ENCODE results near the gene ANO2.

Gene ANO2

DNA sequence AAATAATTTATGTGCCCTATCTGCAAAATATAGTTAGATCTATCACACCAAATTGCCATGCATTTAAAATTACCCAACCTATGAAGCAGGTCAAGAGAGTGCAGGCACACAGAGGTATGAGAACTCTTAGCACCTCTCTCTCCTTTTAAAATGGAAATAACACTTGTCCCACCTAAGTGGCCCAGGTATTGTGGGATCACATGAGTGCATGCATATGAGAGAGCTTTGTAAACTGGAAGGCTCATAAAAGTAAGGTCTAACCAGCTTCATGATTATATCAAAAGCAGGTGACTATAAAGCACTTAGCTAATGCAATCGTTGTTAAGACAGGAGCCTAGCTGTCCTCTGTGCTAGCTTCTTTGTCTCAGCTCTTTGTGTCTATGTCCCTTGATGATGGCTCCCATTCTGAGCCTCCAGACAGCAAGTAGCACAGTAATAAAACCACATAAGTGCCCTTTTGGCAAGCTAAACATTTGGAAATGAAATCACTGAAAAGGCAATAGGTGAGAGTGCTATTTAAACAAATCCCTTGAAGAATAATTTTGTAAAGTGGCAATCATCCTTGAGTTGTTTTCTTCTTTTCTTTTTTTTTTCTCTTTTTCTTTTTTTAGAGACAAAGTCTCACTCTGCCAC is 294.1 kb downstream of the ANO2 start:
- DNase-seq = no peak

DNA sequence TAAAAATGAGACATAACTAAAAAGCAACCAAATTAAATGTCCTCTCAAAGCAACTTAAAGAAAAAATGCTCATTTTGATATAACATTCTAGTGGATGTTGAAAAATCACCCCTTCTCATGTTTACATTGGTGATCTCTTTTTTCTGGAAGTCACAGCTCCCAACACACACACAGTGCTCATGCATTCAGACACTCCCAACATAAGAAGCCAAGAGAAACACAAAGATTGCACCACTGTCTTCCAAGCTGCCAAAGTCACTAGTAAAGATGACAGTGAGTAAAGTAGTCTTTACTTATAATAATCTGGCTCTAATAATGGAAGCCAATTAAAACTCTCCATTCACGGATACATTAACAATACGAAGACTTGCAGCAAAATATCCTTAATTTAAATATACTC is 294.8 kb downstream of the ANO2 start:
- no peak for DNase-seq

DNA sequence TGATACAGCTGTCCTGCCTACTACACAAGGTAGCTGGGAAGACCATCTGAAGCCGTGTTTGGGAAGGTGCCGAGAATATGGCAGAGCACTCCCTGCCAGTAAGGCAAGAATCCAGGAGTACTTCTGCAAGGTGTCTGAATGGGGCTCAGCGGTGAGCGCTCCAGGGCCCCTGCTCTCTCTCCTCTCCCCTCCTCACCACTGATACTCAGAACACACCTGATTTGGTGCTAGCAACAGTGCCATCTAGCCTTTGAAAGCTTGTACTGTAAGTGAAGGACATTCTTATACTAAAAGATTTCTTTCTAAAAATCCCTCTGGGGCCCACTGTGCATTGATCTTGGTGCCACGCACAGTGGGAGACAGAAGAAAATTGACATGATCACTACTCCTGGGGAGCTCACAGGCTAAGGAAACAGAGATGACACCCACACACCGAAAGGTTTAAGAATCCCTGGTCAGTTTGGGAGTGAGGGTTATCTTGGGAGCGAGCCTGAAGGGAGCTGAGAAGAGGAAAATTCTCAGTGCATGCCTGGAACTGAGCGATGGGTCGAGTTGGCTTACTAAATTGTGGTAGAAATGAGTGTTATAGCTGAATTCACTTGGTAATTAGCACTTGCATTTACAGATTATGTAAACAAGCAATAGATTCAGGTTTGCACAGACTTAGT is 296.2 kb downstream of the ANO2 start:
- no peak for DNase-seq

DNA sequence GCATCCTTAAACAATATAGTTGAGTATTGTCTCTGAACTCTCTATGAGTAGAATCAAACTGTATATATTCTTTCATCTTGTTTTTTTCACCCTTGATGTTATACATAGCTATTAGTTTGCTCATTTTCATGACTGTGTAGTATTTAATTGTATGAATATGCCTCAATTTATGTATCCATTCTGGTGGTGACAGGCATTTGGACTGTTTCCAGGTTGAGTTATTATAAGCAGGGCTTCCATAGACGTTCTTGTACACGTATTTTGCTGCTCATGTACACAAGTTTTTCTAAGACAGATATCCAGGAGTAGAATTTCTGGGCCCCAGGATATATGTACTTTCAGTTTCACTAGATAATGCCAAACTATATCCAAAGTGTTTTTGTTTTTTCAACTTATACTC is 301.8 kb downstream of the ANO2 start:
- no peak for DNase-seq

DNA sequence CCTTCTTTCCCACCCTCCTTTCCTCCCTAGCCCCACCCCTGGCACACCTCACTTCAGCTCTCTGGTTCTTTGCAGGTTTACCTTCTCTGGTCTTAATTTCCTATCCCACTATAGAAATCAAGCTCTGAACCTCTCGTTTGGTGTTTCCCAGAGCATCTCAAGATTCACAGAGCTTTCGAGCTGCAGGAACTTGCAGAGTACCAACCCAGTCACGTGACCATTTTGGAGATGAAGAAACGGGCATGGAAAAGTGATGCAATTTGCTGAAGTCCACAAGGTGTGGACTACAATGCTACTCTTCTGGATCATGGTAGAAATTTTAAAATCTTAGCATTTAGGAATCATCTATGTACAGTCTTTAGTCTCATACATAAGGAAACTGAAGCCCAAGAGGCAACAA is 307.4 kb downstream of the ANO2 start:
- DNase-seq = no peak

DNA sequence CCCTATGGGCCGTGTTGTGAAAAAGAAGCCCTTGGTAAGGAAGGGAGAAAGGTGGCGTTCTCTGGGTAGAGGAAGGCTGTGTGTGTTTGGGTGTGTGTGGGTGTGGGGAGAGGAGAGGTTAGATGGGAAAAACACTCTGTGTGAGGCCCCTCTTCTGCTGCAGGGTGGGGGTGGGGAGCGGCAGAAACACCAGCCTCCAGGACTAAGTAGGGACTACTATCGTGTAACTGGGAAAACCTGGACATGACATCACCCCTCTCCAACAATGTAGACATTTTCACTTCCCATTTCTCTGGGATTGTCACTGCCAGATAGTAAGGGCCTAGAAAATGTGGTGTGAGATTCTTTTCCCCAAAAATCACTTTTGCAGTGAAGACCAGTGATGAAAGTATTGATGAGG is 308.2 kb downstream of the ANO2 start:
- no peak for DNase-seq

DNA sequence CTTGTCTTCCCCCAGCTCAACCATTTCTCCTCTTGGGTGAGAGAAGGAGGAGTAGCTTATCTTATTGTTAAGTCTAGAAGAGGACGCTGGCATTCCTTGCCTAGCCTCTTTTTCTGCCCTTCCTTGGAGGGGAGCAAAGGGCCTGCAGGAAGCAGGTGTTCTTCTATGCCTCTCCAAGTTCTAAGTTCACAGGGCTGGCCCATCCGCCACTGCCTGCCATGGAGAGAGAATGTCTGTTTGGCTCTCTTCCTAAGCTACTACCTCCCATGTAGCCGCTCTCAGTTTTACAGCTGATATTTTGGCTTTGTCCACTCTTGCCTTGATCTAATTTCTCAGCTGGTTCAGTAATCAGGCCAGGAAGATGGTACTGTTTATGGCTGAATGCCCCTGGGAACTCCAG is 312.0 kb downstream of the ANO2 start:
- DNase-seq = no peak

DNA sequence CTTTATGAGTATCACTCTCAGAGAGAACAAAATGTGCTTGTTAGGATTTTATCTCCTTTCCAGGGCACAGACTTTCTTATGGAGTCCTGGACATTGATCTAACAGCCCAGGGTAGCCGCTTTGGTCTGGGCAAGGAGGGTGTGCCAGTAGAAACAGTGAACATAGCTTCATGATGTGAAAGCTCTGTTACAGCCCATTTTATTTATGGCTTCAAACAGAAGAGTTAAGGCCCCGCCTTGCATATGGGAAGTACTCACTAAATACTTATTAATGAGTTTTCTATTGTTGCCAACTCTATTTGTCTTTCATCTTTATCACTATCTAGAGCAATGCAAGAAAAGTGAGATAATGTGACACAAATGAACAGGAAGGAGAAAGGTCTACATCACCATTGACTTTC is 312.6 kb downstream of the ANO2 start:
- no peak for DNase-seq

DNA sequence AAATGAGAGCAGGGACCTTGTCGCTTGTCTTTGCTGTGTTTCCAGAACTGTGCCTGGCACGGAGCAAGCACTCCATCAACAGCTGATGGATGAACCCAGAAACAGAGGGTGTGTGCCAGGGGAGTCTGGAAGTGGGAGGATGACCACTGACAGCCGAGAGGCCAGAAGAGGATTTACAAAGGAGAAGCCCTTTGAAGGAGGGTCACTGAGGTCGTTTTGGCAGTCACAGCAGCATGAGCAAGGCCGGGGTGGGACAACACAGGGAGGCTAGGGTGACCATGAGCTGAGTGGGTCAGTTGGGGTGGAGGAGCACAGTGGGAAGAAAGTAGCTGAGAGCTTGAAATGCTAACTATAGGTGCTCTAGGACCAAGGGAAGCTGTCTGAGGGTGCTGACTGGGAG is 313.6 kb downstream of the ANO2 start:
- DNase-seq = no peak

DNA sequence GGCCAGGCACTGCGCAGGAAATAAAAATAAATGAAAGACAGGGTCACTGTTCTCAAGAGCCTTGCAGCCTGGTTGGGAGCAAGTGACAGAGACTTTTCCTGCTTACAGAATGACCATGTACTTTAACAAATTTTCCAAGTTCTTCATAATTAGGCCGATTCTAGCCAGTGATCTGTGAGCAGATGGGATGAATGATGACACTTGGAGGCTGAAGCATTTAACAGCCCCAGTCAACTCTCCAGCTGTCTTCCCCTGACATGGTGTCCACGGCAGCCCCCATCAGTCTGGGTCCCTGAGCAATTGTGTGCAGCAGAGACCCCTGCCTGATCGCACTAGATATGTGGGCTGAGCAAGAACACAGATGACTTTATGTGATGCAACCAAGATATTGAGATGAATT is 314.3 kb downstream of the ANO2 start:
- no peak for DNase-seq

DNA sequence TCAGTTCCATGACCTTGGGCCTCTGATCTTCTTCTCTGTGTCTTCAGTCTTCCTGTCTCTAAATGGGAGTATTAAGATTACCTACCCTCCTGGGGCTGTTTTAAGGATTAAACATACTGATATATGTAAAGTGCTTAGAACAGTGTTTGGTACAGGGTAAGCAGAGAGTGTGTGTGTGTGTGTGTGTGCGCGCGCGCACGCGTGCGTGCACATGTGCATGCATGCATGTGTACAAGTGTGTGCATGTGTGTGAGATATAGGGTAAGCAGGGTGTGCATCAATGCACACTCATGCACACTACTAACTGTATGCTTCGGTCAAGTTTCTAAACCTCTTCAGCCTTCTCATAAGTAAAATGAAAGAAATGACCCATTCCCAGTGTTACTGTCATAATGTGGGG is 316.6 kb downstream of the ANO2 start:
- no peak for DNase-seq

DNA sequence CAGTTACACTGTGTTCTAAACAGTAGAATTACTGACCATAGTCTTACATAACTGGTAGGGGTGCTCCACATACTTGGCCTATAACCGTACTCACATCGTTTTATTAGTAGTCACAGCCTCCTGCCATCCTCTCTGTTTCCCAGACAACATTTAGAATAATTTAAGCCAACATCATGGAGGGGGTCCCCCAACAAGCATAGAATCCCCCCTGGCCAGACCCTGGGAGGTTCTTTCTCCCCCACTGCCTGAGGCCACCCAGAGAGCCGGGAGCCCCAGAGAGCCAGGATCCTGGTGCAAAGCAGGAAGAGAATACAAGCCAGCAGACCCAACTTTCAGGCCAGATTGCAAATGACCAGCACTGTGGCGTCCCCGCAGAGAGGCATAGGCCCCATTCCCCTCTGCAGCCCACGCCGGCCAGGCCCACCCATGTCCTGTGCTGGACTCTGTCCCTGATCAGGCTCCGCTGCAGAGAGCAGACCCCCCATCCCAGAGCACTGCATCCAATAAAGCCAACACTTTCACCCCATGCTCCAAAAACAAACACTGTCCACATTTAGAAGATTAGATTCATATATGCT is 317.9 kb downstream of the ANO2 start:
- no peak for DNase-seq

DNA sequence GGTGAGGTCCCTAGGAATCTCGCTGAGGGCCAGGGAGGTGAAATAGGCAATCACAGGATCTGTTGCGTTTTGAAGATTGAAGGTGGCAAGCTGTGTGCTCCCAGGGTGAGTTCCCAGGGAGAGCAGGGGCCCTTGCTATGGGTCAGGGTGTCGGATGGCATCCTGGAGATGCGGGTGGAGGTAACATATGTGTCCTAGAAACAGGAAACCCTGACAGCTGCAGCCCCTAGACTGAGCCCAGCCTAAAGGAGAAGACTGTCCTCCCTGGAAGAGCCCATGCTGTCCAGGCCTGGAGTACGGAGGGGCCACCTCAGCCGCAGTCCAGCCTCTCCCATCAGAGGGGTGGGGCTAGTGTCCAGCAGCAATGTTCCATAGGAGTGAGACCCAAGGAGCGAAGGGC is 318.9 kb downstream of the ANO2 start:
- DNase-seq = no peak

DNA sequence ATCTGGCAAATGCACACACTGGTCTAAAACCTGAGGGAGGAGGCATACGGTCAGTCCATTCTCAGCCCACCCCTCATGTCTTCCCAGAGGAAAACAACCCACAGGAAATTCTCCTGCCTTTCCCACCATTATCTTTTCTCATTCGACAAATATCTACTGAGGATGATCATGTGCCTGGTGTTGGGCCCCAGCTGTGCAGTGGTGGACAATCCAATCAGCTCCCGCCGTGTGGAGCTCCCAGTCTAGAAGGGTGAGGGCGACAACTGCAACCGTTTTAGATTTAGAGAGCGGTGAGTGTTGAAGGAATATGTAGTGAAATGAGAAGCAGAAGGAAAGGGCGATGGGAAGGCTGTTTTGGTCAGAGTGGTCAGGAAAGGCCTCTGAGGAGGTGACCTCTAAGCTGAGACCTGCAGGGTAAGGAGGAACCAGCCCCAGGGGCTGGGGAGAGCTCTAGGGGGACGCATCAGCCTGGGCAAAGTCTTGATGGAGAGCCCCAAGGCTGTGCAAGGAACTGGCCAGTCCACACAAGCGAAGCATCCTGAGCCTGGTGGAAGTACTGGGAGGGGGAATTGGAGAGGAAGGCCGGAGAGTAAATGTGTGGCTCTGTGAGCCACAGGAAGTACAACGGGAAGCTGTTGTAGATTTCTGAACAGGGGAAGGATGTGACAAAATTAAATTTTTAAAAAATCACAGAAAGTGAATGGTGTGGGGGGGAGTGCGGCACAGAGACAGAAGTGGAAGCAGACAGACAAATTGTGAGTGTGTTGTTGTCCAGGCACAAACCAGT is 320.4 kb downstream of the ANO2 start:
- DNase-seq = no peak

DNA sequence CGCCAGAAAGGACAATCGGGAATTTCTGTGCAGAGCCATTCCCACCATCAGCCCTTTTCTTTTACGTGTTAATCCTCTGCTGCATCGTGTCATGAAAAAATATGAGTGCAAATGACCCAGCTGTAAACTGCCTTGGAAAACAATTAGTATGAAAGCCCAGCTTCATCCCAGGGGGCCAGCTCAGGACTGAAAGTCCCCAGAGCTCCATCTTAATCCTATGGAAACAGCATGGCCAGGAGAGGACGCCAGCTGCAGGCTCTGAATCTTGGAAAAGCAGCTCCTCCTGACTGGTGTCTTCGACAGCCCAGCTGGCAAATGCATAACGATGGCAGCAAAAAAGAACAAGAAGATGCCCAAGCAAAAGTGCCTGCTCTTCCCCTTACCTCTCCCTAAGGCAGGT is 321.6 kb downstream of the ANO2 start:
- DNase-seq = no peak

DNA sequence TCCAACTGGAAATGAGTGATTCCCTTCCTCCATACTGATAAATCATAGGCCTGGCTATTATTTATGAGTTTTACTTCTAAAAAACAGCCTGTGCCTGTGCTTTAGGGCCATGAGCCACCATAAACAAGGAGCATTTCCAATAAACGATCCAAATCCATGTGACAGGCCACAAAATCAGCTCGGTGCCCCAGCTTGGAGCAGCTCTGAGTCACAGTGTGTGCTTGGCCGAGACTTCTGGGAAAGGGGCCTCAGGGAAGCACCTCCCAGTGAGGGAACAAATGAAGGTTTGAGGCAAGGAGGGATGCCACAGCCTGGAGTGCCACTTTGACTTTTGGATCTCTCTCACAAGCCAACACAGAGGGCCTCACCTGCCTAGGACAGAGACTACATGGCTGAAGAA is 322.8 kb downstream of the ANO2 start:
- DNase-seq = no peak

DNA sequence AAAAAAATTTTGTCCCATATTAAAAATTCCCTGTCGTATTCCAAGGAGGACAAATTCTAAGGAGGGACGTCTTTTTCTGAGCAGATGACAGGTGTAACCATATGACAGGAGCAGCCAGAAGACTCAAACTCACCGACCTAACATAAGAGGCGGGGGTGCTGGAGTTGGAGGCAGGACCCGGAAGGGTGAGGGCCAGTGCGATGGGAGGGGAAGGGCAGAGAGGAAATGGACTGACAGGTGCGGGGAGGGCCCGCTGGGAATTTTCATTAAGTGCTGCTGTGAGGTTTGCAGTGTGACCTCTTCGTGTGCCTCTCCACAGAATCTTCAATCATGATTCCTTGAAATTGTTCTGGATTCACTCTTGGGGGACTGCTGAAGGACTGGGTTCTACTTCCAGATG is 323.7 kb downstream of the ANO2 start:
- no peak for DNase-seq

DNA sequence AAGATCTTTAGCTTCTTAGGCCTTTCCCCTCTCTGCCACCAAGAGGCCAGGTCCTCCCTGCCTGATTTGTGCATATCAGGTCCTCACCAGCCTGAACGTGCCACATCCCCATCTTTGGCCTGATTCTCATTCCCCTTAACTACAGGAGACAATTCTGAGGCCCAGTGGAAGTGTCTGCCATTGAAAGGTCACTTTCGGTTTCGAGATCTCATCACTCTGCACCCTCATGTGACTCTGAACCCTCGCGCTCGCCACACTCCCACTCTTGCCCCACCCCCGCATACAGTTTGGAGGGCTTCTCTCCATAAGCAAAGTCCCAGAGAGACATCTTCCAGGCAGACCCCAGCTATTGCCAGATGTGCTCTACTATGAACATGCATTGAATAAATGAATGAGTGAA is 324.2 kb downstream of the ANO2 start:
- DNase-seq = no peak

DNA sequence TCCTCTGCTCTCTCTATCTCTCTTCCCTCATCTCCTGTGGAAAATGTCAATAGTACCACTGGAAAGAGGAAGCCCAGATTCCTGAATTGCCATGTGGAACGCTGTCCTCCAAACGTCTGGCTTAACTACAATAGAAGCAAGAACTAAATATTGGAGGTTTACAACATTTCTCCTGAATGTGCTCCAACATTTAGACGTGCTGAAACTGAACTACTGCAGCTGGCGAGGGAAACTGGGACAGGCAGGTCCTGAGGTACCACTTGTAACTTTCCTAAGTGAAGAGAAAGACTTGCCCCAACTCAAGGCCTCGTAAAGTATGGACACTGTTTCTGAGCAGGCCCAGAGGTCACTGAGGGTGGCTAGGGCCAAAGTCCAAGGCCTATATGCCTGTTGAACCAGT is 325.4 kb downstream of the ANO2 start:
- no peak for DNase-seq

DNA sequence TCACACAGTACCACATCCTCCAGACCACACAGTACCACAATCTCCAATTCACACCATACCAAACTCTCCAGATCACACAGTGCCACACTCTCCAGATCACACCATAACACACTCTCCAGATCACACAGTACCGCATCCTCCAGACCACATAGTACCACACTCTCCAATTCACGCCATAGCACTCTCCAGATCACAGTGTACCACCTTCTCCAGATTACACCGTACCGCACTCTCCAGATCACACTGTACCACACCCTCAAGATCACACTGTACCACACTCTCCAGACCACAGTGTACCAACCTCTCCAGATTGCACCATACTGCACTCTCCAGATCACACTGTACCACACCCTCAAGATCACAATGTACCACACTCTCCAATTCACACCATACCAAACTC is 328.2 kb downstream of the ANO2 start:
- no peak for DNase-seq

DNA sequence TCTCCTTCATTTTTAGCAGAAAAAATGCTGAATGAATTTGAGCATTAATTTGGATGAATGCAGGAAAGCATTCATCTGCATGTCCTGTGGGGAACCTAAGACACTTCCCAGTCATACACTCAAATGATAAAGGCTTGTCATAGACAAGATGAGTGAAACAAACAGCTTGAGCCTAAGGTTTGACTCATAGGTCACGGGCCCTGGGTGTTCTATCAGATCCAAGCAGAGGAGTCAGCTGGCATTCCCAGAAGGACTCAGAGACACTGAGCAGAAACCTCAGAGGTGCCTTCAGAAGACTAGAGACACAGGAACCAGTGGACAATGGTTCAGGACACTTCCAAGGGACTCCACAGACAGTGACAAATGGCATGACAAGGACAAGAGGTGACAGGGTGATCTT is 329.3 kb downstream of the ANO2 start:
- no peak for DNase-seq

DNA sequence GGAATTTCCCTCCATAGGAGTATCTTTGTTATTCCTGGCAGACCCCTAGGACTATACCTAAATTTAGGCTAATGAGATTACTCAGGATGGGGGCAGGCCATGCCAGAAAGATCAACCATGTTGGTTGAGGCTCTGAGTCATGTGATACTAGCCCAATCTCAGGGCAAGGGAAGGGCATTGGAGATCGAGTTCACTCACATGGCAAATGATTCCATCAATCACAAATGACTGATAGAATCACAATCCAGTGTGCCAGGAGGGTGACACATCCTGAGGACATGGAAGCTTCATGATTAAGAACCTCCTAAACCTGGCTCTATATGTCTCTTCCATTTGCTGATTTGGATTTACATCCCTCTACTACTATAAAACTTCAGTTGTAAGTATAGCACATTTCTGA is 330.8 kb downstream of the ANO2 start:
- no peak for DNase-seq

DNA sequence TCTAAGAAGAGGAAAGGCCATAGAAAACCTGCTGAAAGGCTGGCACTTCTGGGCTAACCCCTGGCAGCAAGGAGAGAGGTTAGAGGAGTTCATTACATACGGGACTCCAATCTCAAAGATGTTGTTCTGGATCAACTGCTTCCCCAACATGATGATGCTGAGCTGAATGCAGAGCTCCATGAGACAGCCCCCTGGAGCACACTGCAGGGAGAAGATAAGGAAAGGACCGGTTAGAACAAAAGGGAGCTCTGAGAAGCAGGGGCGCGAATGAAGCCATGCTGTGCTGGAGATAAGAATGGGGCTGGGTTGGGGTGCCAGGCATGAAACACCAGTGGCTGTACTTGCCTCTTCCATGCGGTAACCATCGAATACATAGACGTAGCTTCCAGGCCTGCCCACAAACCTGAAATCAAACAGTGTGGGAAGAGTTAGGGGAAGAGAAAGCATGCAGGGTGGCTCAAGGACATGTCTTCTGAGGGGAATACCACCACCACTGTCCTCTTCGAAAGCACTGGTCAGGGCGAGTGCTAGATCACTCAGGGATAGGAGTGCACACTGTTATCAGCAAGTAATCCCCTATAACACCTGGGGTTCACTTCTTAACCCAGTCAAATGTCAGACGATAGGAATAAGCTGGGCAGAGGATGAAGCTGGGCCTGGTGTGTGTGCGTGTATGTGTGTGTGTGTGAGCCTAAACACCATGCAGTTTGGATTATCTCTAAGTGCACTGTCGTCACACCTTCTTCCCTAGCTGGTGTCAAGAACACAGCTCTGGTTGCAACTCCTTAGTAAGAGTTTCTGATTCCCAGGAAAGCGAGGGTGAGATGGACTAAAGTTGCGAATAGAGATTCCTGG is 332.3 kb downstream of the ANO2 start:
- no peak for DNase-seq
